GM12891 (cell line): Measurements from ENCODE around the gene MLST8.

Experiments
- POLR2A ChIP-seq: IDR thresholded peaks from 2 replicates; pipeline ENCODE4 v1.6.1; 2011; ENCODE audit warnings: low read depth, low read length, control low read depth
- POLR2AphosphoS5 ChIP-seq: IDR thresholded peaks from 2 replicates; pipeline ENCODE4 v1.6.1; 2011; ENCODE audit warnings: low read depth, low read length, control low read depth
- SPI1 ChIP-seq: IDR thresholded peaks from 2 replicates; pipeline ENCODE4 v1.6.1; 2011; ENCODE audit warnings: low read depth, low read length, control low read depth
- TAF1 ChIP-seq: IDR thresholded peaks from 2 replicates; pipeline ENCODE4 v1.6.1; 2011; ENCODE audit warnings: low read depth, low read length, control low read depth

DNA sequence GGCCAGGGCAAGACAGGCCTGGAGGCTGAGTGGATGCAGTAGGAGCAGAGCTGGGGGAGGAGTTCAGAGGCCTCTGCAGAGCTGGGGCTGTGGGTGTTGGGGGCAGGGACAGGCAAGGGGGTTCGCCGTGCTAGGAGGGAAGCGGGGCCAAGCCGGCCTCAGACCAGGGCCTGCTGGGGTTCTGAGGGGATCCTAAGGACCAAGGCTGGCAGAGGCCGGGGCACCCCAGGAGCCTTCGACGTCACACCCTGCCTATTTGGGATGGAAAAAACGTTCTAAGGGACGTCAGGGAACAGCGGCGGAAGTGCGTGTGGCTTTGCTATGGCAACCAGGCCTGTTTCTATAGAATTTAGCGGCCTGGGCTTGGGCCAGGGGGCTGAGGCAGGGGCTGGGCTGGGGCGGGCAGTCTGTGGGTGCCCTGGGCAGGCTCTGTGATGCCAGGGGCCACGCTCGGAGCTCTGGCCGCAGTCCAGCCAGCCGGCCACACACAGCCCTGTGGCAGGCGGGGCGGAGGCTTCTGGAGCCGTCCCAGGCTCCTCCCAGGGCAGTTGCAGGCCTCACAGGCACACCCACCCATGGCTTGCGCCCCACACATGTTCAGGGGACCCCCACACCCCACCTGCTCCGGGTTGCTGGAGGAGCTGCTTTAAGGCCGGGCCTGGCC lies 45.9 kb upstream of the MLST8 start:
- TF ChIP-seq POLR2A, result no peak
- no peak for TF ChIP-seq POLR2AphosphoS5
- TF ChIP-seq TAF1, result no peak
- no peak for TF ChIP-seq SPI1
